ENCODE measurements around the gene DLG3.

DNA sequence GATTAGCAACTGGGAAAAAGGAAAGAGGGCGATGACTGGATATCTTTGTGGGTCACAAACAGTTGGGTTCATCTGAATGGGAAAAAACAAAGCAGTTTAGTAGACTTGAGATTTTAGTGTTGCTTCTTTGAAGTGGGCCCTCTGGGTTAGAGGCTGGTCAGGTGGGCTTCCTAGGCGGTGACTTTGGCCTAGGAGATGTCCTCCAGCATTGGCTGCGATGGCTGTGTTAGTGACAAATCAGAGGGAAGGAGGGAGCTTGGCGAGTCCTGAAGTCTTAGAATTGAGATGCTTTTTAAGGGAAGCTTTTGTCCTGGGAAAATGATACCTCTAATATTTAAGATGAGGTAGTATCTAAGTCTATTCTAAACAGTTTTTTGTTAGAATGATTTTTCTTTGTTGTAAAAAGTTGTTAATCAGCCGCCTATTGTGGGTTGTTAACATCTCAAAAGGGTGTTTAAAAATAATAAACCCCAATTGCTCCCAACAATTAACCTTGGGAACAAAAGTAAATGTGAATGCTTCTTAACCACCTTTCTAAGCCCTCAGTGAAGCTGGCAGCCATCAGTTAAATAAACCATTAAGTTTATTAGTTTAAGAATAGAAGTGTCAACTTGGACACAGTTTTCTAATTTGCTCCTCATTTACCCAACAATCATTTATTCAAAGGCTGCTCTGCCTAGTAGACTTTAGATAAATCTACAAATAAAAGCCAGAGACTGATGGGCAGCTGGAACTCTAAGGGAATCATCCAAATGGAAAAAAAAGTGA lies 31.7 kb downstream of the DLG3 start:
- TF ChIP-seq, protein P1, sequence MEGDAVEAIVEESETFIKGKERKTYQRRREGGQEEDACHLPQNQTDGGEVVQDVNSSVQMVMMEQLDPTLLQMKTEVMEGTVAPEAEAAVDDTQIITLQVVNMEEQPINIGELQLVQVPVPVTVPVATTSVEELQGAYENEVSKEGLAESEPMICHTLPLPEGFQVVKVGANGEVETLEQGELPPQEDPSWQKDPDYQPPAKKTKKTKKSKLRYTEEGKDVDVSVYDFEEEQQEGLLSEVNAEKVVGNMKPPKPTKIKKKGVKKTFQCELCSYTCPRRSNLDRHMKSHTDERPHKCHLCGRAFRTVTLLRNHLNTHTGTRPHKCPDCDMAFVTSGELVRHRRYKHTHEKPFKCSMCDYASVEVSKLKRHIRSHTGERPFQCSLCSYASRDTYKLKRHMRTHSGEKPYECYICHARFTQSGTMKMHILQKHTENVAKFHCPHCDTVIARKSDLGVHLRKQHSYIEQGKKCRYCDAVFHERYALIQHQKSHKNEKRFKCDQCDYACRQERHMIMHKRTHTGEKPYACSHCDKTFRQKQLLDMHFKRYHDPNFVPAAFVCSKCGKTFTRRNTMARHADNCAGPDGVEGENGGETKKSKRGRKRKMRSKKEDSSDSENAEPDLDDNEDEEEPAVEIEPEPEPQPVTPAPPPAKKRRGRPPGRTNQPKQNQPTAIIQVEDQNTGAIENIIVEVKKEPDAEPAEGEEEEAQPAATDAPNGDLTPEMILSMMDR (IDR thresholded peaks at IDR 0.05) = no peak
- TF ChIP-seq, protein P2, sequence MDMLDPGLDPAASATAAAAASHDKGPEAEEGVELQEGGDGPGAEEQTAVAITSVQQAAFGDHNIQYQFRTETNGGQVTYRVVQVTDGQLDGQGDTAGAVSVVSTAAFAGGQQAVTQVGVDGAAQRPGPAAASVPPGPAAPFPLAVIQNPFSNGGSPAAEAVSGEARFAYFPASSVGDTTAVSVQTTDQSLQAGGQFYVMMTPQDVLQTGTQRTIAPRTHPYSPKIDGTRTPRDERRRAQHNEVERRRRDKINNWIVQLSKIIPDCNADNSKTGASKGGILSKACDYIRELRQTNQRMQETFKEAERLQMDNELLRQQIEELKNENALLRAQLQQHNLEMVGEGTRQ (CRISPR knock-in tag; IDR thresholded peaks at IDR 0.05) = no peak
- TF ChIP-seq, protein P3, sequence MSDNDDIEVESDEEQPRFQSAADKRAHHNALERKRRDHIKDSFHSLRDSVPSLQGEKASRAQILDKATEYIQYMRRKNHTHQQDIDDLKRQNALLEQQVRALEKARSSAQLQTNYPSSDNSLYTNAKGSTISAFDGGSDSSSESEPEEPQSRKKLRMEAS (CRISPR knock-in tag; IDR thresholded peaks at IDR 0.05) = no peak
- TF ChIP-seq, protein P4, sequence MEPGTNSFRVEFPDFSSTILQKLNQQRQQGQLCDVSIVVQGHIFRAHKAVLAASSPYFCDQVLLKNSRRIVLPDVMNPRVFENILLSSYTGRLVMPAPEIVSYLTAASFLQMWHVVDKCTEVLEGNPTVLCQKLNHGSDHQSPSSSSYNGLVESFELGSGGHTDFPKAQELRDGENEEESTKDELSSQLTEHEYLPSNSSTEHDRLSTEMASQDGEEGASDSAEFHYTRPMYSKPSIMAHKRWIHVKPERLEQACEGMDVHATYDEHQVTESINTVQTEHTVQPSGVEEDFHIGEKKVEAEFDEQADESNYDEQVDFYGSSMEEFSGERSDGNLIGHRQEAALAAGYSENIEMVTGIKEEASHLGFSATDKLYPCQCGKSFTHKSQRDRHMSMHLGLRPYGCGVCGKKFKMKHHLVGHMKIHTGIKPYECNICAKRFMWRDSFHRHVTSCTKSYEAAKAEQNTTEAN (CRISPR knock-in tag; IDR thresholded peaks at IDR 0.05) = no peak
- TF ChIP-seq KAT7 (CRISPR knock-in tag; IDR thresholded peaks at IDR 0.05; ENCODE audit: borderline replicate concordance) = no peak
- TF ChIP-seq, protein P5, sequence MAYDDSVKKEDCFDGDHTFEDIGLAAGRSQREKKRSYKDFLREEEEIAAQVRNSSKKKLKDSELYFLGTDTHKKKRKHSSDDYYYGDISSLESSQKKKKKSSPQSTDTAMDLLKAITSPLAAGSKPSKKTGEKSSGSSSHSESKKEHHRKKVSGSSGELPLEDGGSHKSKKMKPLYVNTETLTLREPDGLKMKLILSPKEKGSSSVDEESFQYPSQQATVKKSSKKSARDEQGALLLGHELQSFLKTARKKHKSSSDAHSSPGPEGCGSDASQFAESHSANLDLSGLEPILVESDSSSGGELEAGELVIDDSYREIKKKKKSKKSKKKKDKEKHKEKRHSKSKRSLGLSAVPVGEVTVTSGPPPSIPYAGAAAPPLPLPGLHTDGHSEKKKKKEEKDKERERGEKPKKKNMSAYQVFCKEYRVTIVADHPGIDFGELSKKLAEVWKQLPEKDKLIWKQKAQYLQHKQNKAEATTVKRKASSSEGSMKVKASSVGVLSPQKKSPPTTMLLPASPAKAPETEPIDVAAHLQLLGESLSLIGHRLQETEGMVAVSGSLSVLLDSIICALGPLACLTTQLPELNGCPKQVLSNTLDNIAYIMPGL (CRISPR knock-in tag; IDR thresholded peaks at IDR 0.05) = no peak
- no peak for TF ChIP-seq ZBTB21 (CRISPR knock-in tag; IDR thresholded peaks at IDR 0.05; ENCODE audit: borderline replicate concordance)
- TF ChIP-seq, protein P6, sequence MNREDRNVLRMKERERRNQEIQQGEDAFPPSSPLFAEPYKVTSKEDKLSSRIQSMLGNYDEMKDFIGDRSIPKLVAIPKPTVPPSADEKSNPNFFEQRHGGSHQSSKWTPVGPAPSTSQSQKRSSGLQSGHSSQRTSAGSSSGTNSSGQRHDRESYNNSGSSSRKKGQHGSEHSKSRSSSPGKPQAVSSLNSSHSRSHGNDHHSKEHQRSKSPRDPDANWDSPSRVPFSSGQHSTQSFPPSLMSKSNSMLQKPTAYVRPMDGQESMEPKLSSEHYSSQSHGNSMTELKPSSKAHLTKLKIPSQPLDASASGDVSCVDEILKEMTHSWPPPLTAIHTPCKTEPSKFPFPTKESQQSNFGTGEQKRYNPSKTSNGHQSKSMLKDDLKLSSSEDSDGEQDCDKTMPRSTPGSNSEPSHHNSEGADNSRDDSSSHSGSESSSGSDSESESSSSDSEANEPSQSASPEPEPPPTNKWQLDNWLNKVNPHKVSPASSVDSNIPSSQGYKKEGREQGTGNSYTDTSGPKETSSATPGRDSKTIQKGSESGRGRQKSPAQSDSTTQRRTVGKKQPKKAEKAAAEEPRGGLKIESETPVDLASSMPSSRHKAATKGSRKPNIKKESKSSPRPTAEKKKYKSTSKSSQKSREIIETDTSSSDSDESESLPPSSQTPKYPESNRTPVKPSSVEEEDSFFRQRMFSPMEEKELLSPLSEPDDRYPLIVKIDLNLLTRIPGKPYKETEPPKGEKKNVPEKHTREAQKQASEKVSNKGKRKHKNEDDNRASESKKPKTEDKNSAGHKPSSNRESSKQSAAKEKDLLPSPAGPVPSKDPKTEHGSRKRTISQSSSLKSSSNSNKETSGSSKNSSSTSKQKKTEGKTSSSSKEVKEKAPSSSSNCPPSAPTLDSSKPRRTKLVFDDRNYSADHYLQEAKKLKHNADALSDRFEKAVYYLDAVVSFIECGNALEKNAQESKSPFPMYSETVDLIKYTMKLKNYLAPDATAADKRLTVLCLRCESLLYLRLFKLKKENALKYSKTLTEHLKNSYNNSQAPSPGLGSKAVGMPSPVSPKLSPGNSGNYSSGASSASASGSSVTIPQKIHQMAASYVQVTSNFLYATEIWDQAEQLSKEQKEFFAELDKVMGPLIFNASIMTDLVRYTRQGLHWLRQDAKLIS (CRISPR knock-in tag; IDR thresholded peaks at IDR 0.05; ENCODE audit: borderline replicate concordance) = no peak
- TF ChIP-seq SMAD3 (CRISPR knock-in tag; IDR thresholded peaks at IDR 0.05; ENCODE audit: borderline replicate concordance) = no peak
- TF ChIP-seq MXD4 (CRISPR knock-in tag; IDR thresholded peaks at IDR 0.05; ENCODE audit: borderline replicate concordance) = no peak
- no peak for TF ChIP-seq CREB1 (CRISPR knock-in tag; IDR thresholded peaks at IDR 0.05)
- no peak for TF ChIP-seq NR2C2 (CRISPR knock-in tag; IDR thresholded peaks at IDR 0.05)

All from WTC11 (cell line).